SK-N-MC (cell line): ENCODE data around the gene GSAP.

Source experiments
- EZH2 ChIP-seq: fragments of 200-600 bp; sonication (generic); IDR thresholded peaks from one replicate; pipeline ENCODE4 v1.6.1; 2017; ENCODE audit warnings: antibody characterized with exemption
- POLR2AphosphoS5 ChIP-seq: IDR thresholded peaks from 2 replicates; pipeline ENCODE4 v1.6.1; 2012; ENCODE audit warnings: mild to moderate bottlenecking, low read depth, low read length, borderline replicate concordance

- no peak for TF ChIP-seq EZH2
- TF ChIP-seq POLR2AphosphoS5, result no peak
These were observed 146.1 kb downstream of the GSAP start for GRCh38 chr7:77270094-77270480.
